Measurements from ENCODE around the gene OTOG.

DNA sequence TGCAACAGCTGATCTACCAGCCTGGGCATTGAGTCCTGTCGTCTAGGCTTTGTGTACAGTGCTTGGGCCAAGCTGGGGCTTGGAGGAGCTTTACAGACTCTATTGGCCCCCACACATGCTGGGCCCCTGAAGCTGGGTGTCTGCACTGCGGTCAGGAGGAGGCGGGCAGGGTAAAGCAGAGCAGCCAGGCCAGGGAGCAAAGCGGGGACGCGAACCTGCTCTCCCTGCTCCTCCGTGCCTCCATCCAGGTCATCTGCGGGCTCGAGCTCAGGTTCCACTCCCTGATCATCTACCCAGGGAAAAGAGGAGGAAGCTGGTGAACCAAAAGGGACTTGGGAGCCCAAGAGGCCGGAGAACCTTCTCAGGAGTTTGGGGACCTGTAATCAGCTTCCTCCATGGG lies 29.9 kb upstream of the OTOG start:
- TF ChIP-seq, protein P1, sequence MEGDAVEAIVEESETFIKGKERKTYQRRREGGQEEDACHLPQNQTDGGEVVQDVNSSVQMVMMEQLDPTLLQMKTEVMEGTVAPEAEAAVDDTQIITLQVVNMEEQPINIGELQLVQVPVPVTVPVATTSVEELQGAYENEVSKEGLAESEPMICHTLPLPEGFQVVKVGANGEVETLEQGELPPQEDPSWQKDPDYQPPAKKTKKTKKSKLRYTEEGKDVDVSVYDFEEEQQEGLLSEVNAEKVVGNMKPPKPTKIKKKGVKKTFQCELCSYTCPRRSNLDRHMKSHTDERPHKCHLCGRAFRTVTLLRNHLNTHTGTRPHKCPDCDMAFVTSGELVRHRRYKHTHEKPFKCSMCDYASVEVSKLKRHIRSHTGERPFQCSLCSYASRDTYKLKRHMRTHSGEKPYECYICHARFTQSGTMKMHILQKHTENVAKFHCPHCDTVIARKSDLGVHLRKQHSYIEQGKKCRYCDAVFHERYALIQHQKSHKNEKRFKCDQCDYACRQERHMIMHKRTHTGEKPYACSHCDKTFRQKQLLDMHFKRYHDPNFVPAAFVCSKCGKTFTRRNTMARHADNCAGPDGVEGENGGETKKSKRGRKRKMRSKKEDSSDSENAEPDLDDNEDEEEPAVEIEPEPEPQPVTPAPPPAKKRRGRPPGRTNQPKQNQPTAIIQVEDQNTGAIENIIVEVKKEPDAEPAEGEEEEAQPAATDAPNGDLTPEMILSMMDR (IDR thresholded peaks at IDR 0.05; ENCODE audit: low read depth, low read length) = no peak
- TF ChIP-seq POLR2A (IDR thresholded peaks at IDR 0.05; ENCODE audit: extremely low read depth, insufficient read length) (no peak), MYC (IDR thresholded peaks at IDR 0.05; ENCODE audit: low read depth, low read length) (no peak)
- TF ChIP-seq, protein P2, sequence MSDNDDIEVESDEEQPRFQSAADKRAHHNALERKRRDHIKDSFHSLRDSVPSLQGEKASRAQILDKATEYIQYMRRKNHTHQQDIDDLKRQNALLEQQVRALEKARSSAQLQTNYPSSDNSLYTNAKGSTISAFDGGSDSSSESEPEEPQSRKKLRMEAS (IDR thresholded peaks at IDR 0.05; ENCODE audit: low read depth, low read length) = no peak

All from NB4 (cell line).